A549 treated with RU486 at 1 μM for 4 hours (cell line): ENCODE data around the gene TOR3A. TPM values are rescaled to one million over a fixed set of nuclear protein-coding genes. Genes with fewer than 3 reads are reported as not detected.

Source experiments
- total RNA-seq: library from RNA; stranded (reverse); fragments of 200-300 nt; extraction: Qiagen RNA extraction; gene quantifications from 5 replicates; pipeline ENCODE4 v1.2.3, GENCODE V29; 2022; ENCODE audit warnings: low read depth

Gene TOR3A
- 40.3 to 50.1 TPM (median 46.1 TPM) in 5 replicates for total RNA-seq

GRCh38 chr1:179081687-179082332 is at the start of gene TOR3A:
TOR3A (plus strand) TSS chr1:179082070; CDS start chr1:179082129, 59 bp downstream.

Other genes with a start within 250 kb of the TOR3A start
- not detected in 5 replicates for gene ANGPTL1, start 211.0 kb upstream of the TOR3A start, total RNA-seq
- gene FAM20B, start 56.2 kb upstream of the TOR3A start, total RNA-seq, result 12.5 to 24.0 TPM (median 21.1 TPM) in 5 replicates
- 12.7 to 21.7 TPM (median 18.8 TPM) in 5 replicates for gene ABL2, start 147.6 kb downstream of the TOR3A start, total RNA-seq
- gene SOAT1, start 211.7 kb downstream of the TOR3A start, total RNA-seq, result 16.5 to 27.9 TPM (median 25.7 TPM) in 5 replicates